GM19238 (cell line): ENCODE results near the gene CTSC.
A peak's percentile ranks its signal among the peaks of the same experiment; 100 is the strongest.

Experiments
- DNase-seq: peaks from one replicate; pipeline ENCODE4 v3.0.0; 2011; ENCODE audit warnings: low spot score; ENCODE audit not compliant: insufficient read length

The CTSC gene

DNA sequence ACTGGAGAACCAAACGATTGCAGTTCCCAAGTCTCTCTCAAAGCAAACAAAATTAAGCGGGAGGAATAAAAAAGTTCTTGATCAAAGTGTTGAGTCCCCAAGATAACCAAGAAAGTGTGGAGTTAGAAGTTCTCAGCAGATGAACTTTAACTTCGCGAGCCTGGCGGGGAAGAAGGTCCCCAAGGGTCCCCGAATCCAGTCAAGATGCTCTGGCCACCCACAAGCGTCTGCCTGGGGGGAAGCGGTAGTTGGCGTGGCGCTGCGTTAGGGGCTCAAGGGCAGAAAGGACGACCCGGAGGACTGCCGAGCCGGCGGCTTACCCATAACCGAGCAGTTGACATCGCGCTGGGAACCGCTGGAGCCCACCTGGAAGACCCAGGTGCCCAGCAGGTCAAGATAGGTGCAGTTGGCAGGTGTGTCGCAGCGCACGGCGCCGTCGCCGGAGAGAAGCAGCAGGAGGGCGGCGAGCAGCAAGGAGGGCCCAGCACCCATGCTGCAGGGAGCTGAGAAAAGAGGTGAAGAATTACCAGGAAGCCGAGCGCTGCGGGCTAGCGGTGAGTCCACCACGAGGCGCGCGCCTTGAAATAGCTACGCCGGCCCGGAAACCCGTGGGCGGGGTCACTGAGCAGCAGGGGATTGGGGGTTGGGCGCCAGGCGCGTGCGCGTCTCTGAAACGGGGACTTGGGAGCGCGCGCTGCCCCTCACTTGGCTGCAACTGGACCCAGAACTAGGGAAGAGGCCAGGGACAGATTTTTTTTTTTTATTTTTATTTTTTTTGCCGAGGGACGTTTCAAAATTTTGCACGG is at the start of gene CTSC:
Gene CTSC, minus strand, starts transcription at position 556 of the 806 bp plus-strand sequence. Its CDS starts 64 bp downstream, at position 492.
- DNase-seq = peak; percentile 73

DNA sequence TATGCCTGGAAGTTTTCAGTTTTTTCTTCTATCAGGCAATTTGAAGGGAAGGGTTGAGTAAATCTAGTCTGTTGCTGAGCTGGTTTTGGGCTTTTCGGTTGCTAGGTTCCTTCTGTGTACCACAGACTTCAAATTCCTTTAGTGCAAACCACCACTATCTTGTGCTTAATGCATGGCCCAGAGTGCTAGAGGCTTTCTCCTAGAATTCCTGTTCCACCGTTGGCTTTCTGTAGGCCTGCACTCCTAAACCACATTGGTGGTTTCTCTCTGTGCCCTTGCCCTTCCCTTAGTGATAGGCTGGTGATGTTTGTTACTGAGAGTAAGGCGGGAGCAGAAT is 47.1 kb upstream of the CTSC start:
- DNase-seq = no peak

DNA sequence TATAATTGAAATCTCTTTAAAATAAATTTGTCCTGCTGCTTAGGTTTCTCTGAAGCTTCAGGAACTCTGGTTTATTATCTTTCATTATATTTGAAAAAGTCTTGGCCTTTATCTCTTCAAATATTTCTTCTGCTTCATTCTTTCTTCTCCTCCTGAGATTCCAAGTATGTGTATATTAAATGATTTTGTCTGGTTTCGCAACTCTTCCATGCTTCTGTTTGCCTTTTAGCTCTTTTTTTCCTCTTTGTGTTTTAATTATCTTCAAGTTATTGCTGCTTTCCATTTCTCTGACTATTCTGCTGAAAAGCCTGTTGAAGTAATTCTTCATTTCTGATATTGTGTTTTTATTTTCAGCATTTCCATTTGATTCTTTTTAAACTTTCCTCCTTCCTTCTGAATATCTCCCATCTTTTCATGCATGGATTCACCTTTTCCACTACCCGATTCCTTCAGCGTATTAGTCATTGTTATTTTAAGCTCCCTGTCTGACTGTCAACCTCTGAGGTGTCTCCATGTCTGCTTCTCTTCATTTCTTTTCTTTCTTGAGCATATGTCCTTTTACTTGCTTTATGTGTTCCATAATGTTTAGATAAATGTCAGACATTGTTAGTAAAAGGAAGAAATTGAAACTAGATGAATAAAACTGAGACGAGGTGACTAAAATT is 46.6 kb upstream of the CTSC start:
- no peak for DNase-seq

DNA sequence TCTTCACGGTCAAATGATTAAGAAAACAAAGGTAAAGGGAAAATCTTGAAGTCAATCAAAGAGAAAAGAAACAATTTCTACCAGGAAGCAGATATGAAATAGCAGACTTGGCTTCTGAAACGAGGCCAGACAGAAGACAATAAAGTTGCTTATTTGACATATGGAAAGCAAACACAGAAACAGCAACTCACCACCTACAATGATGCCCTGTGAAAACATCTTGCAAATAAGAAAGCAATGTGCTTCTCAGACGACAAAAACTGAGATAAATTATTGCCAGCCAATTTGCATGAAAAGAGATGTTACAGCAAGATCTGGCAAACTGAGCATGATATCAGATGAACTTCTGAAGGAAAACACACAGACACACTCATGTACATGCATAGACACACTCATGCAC is 45.9 kb upstream of the CTSC start:
- DNase-seq = no peak

DNA sequence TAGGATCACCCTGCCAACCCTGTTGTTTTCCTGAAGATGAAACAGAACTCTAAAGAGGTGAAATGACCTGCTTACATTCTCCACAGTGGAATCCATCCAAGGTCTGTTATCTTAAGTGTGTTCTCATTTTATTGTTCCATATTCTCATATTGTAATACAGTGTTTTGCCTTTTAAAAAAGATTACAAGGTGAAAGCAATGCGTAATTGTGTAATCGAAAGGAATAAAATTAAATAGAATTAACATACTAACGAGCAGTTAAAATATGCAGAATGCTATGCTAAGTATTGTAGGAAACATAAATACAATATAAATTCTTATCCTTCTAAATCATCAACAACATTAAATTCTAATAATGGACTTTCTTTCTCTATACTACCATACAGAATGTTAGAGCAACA is 41.6 kb upstream of the CTSC start:
- DNase-seq = no peak

DNA sequence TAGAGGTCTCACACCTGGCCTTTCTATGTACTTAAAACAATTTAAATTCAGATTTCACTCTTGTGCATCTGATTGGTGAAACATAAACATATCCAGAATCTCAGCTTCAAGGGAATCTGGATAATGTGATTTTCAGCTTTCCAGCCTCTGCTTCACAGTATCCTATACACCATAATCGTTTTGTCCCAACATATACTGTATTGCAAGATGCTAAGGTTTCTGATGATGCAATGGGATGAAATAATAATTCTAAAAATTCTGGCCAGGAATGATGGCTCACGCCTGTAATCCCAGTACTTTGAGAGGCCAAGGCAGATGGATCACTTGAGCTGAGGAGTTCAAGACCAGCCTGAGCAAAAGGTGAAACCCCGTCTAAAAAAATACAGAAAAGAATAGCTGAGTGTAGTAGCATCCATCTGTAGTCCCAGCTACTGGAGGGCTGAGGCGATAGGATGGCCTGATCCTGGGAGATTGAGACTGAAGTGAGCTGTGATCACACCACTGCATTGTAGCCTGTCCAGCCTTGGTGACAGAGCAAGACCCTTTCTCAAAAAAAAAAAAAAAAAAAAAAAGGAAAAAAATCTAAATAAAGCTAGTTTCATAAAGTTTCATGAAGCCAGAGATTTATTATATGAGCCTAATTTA is 41.0 kb upstream of the CTSC start:
- no peak for DNase-seq

DNA sequence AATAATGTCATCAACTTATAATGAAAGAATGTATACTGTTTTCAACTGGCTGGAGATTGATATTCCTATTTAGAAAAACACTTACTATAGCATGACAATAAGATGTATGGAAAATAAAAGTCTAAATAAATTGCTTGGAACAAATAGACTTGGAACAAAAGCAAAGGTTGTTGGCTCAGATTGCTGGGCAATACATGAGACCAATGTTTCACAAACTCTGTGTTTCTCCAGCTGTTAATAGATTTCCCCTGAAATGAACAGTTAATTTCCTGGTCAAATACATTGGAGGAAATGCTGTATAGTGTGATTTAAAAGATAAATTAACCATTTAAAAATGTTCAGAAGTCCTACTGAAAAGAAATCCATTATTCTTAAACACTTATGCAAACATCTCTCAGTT is 40.1 kb upstream of the CTSC start:
- DNase-seq = no peak

DNA sequence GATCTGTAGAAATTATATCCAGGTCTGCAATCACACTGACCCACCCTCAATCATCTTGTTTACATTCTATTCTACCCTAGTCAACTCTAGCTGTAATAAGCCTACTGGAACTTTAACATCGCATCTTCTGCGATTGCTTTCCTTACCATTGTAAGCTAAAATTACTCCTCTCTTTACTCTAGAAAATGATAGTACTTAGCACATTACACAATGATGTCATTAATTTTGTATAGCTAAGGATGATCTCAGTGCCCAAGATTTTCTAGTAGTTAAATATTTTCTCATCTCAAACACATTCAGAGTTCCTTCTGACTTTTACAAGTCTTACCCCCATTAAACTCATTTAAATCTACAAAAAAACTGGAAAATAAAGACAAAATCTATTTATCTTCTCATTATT is 39.6 kb upstream of the CTSC start:
- DNase-seq = no peak

DNA sequence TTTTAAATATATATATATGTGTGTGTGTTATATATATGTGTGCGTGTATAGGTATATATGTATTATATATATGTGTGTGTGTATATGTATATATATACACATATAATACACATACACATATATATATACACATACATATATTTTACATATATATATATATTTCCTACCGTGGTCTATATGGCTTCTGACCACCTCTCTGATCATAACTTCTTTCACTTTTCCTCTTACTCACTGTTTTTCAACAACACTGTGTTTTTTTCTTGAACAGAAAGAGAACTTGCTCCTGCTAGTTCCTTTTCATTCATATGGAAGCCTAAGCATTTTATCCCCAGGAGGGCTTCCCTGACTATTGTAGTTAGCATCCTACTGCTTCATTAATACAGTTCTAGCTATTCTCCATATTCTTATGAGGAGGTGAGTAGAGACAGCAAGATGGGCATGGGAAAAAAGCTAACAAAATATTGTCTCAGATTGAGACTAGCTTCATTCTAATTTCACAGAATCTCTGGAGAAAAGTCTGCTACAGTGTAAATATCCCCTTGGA is 38.5 kb upstream of the CTSC start:
- no peak for DNase-seq

DNA sequence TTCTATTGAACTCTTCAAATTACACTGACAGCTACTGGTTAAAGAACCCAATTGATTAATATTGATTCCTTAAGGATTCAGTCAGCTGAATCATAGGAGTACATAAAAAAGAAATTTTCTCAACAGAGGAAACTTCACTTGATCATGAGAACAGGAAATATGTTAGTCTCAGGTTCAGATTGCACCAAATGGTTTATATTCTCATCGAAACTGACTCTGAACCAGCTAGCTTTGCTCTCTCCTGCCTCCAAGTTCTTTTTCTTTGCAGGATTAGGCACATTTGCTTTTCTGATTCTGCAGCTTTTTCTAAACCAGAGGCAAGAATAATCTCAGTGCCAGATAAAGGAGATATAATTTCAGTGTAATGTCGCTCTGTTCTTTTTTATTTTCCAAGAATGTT is 33.2 kb upstream of the CTSC start:
- no peak for DNase-seq

DNA sequence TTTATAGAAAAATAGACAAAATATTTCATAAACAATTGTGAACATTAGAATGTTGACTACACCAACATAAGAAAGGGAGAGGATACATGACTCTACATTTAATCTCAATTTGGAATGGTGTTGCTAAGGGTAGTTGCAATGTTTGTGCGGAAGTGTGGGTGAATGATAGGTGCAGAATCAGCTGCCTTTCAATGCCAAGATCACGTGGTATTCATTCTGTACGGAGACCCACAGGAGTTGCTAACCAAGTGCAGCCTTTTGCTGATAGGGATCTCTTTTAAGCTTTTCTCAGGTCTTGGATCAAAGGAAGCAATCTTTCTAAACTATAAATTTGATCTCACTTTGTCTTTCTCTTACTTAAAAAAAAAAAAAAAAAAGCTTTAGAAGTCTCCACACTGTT is 29.8 kb upstream of the CTSC start:
- DNase-seq = no peak

DNA sequence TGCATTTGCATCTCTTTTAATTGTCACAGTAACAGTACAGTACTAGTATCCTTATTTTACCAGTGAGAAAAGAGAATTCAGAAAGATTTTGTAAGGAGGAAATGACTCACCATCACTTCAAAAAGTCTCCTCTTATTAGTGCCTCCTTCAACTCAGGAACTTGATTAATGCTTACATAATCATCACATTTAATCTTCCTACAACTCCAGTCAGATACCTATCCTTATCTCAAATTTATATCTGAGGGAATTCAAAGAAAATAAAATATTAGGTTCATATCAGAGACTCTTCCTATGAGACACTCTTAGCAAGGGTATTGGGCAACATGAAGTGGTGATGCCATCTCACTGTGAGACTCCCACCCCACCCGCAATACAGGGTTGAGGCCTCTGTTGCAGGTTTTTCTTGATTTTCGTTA is 26.1 kb upstream of the CTSC start:
- DNase-seq = no peak

DNA sequence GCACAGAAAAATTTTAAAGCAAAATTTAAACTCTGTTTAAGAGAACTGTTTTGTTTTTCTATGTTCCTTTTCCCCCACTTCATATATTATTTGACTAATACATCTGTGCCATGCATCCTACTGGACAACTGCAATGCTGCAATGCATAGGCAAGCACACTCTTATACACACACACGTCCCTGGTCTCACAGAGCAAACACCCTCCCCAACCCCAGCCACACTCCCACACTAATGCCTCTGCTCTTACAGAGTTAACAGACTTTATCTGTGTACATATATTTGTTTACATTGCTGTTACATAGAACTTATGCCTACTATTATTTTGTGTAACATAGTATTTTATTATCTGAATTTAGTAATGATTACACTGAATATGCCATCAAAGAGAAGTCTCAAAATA is 25.5 kb upstream of the CTSC start:
- no peak for DNase-seq

DNA sequence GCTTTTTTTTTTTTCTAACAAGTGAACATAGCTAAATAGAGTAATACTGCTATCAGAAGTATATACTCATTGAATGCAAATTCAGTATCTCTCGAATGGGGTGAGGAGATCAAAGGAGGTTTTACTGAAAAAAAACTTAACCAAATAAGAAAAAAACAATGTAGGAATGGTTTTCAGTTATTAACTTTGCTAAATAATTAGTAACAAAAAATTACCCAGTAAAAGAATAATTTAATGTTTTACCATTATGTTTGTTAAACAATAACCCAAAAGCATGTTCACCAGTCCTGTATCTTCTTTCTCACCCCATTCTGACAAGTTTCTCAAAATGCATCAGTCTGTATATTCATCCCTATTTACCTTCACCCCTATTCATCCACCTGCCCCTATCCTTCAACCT is 22.6 kb upstream of the CTSC start:
- DNase-seq = no peak

DNA sequence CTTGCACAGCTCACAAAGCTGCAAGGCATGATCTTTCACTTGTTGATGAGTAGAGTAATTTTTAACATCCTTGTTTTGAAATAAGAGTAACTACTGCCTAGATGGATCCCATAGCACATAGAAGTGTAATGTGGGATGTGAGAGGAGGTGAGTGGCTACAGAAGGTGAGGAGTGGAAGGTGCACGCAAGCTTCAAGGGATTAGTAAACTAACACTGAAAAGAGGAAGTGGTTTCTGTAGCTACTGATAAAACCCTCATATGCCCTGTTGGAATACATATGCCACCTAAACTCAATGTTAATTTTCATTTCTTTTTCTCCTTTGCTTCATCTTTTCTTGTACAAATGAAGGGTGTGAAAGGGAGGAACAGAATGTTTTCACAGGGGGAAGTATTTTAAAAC is 22.0 kb upstream of the CTSC start:
- DNase-seq = no peak

DNA sequence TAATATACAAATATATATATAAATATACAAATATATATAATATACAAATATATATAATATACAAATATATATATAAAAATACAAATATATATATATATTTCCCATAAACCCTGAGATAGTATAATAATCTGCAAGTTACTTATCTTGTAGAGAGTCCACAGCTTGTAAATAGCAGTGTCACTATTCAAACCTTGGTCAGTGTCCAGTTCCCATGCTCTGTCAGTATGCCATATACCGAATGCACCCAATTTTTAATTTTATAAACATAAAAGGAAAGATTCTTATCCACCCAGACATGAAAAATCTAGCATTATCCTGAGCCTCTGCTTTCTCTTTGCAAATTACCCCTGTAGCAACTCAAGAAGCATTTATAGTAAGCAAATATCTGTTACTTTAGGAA is 21.6 kb upstream of the CTSC start:
- DNase-seq = no peak

DNA sequence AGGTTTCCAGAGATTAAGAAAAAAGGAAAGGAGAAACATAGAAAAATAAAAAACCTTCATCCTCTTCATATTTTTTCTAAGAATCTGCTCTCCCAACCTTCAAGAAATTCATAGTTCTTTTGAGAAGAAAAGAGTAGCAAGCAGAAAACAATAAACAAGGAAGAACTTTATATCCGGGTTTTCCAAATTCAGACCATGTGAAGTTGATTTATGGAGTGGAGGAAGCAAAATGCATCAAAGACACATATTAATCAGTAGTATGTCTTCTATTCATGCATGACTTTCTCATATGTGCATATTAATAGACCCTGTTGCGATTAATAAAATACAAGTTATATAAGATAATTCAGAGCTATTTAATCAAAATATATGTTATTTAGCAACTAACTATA is 20.5 kb upstream of the CTSC start:
- no peak for DNase-seq

DNA sequence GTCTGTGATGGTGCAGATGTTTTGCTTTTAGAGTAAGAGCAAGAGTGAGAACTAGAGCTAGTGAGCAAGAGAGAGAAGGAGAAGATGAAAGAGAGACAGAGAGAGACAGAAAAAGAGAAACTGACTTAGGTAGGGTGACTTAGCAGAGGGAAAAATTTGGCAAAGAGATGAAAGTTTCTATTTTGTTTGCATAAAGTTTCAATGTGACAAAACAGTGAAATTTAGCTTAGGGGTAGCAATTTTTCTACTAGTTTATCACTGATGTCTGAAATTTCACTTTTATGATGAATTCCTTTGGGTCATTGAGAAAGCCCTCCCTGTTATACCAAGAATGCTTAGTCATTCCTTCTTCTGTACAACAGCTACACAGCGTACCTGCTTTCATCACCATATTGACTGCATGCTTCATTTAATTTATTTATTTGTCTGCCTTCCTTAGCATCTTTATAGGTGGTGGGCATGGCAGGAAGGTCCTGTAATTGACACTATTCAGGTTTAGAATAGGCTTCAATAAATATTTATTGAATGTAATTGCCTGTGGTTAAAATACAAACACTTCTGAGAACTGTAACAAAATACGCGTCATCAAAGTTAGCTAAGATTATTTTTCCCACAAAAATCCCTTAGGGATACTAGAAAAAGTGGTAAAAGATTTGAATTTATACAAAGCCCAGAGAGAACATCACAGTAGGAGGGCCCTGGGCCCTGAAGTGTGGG is 19.9 kb upstream of the CTSC start:
- DNase-seq = no peak

DNA sequence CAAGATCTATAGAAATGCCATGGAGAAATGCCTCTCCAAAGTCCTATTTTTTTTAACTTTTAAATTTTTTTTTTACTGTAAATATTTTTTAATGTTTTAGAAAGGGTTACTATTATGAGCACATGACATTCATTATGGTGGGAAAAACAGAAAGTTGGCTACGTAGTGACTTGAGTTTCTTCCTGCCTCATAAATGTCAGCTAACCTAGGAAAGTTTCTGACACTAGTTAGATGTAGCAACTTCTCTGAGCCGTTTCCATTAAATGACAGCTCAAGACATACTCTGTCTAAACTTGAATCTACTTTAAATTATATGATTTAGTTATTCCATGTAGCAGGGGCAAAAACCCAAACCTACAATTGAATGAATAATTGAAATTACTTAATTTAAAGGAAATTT is 18.4 kb upstream of the CTSC start:
- no peak for DNase-seq

DNA sequence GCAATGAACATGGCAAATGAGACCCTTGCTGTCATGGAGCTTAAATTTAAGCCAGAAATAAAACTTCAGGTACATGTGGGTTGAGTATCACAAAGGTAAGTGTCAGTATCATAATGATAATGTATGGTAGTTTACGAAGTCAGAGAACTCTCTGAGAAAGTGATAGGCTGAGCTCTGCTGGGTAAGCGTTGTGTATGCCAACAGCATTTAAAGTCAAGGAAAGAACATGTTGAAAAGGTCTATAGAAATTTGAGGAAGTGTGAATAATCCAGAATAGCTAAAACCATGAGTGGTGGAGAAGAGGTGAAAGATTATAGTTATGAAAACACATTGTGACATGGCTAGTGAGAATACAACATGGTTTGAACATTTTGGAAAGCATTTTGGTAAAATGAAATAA is 17.4 kb upstream of the CTSC start:
- no peak for DNase-seq

DNA sequence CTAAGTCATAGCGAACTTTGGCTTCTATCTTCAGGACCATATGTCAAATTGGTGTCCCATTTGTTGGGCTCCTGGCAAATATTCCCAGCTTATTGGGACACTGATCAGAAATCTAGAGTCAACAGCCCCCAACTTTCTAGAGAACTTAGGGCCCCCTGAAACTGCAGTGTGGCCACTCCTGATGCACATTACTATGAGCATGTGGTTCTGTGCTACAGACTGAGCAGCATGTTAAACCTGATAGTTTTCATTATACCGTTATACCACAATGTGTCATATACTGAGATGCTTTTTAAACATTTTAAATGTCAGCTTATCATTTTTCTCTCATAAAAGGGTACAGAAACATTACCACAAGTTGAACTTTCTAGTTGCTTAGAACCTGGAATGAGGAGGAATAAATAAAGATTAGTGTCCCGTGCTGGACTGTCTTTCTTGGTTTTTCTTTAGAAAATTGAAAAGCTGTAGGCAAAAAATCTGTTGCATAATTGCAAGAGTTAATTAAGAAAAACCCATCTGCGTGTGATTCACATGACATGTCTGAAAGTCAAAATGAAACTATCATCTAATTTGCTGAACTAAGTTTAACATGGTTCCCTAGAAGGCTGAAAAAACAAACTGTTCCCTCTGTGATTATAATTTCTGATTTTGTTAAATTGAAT is 16.4 kb upstream of the CTSC start:
- no peak for DNase-seq
